GM10266 (cell line): Measurements from ENCODE around the gene TBC1D7.

ENCODE experiments used
- DNase-seq: peaks from one replicate; pipeline ENCODE4 v3.0.0; 2012; ENCODE audit errors: extremely low spot score
- CTCF ChIP-seq: IDR thresholded peaks from 2 replicates; pipeline ENCODE4 v1.5.1; 2012; ENCODE audit warnings: mild to moderate bottlenecking, low read depth; ENCODE audit not compliant: control insufficient read depth, insufficient read depth; ENCODE audit errors: missing control alignments

Gene TBC1D7

GRCh38 chr6:13299918-13300317 is 28.4 kb downstream of the TBC1D7 start:
- no peak for TF ChIP-seq CTCF
- no peak for DNase-seq

DNA sequence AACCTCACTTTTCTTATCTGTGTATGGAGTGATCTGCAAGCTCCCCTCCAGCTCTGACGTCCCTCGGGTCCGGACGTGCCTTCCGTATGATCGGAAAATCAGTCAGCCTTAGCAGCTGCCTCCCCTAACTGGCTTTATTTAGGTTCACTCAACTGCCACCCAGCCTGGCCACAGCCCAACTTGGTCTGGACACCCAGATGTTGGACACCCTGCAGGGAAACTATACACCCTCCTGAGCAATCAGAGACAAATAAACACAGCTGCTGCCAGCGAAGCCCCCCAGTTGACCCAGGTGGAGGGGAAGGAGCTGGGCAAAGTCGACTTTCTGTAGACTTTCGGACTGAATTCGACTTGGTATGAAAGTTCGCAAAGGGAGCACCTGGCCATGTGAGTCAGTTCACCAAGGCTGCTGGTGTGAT is 28.9 kb downstream of the TBC1D7 start:
- DNase-seq: no peak
- no peak for TF ChIP-seq CTCF

DNA sequence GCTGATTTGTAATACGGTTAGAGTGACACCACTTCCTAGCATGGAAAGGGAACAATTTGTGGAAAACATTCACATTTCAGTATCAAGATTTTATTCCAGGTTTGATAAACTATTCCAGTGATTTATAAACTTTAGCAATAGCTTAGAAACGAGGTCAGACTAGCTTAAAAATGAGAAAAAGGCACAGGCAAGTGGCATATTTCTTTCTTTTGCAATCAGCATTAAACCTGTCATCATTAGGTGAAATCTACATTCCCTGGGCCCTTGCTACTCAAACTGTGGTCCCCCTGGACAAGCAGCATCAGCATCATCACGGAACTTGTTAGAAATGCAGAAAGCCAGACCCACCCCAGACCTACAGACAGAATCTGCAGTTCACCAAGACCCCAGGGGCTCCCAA is 29.9 kb downstream of the TBC1D7 start:
- DNase-seq: no peak
- no peak for TF ChIP-seq CTCF

DNA sequence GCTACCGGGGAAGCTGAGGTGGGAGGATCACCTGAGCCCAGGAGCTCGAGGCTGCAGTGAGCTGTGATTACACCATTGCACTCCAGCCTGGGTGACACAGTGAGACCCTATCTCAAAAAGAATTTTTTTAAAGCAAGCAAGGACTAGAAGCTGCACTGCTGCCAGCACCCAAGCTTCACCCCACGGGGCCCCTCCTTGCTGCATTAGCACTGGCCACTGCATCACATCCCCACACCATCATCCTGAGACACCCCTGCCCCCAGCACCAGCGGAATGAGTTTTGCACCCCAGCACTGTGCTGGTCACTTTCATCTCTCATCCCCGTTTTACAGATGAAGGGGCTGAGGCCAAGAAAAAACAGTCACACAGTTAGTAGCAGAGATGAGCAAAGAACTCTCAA is 30.9 kb downstream of the TBC1D7 start:
- DNase-seq: no peak
- TF ChIP-seq CTCF: no peak

DNA sequence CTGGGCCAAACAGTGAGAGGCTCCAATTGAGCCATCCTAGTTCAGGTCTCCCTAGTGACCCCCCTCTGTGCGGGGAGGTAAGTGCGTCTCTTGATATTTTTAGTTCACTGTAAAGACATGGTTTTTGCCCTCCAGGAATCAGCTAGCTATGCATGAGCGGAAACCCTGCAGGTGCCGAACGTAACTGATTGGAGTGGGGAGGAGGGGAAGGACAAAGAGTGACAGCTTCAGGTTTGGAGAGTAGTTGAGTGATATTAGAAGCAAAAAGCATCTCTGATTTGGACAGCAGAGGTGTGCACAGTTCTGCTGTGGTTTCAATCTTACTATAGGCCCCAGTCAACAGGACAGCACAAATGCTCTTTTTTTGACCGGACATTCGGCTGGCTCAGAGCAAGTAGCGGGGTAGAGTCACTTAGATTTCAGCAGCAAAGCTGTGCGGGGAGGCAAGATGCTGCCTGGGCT is 31.8 kb downstream of the TBC1D7 start:
- no peak for TF ChIP-seq CTCF
- DNase-seq: no peak

DNA sequence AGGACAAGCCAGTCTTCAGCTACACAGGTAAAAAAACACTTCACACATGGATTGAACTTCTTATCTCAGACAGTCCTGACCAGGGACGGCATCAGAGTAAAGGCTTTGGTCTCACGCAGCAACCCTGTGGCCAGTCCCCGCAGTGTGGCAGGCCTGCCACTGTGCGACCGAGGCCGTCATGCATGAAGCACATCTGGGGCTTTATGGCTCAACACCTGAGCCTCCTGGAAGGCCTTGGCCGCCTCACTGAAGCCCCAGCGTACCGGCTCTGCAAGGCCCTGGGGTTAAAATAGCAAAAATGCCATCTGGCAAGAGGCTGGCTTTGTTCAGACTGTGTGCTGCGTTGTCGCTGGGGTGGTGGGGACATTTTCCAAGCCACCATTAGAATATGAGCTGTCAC is 32.8 kb downstream of the TBC1D7 start:
- DNase-seq: no peak
- no peak for TF ChIP-seq CTCF

- no peak for TF ChIP-seq CTCF
- no peak for DNase-seq
Observed at GRCh38 chr6:13294499-13295069, 33.8 kb downstream of the TBC1D7 start.
